Stomach (tissue), 9 donors: Measurements from ENCODE around the gene APH1B. TPM values are rescaled to one million over a fixed set of nuclear protein-coding genes. Genes with fewer than 3 reads are reported as not detected.

ENCODE experiments used
- DNase-seq, 2 donors: peaks; one replicate each; pipeline versions ENCODE4 v3.0.0 to v3.0.0-alpha.2; 2013 to 2019
- H3K27ac ChIP-seq, 5 donors: fragments of 200-600 bp in 4 of 5; sonication (generic) in 4 of 5; one replicate each; pipeline ENCODE4 v1.5.1; 2013 to 2019; ENCODE audit warnings: mild to moderate bottlenecking in 1 of 5, moderate library complexity in 1 of 5
- H3K27me3 ChIP-seq, 3 donors: fragments of 200-600 bp; sonication (generic); one replicate each; pipeline ENCODE4 v1.5.1; 2017 to 2019; ENCODE audit warnings: mixed run types in 1 of 3
- H3K36me3 ChIP-seq, 4 donors: fragments of 200-600 bp; sonication (generic); 1 replicate in 3 of 4; 2 replicates in 1 of 4; pipeline ENCODE4 v1.5.1; 2016 to 2019
- H3K4me1 ChIP-seq, 4 donors: fragments of 200-600 bp; sonication (generic); one replicate each; pipeline ENCODE4 v1.5.1; 2016 to 2019
- H3K4me3 ChIP-seq, 4 donors: fragments of 200-600 bp; sonication (generic) in 3 of 4; one replicate each; pipeline ENCODE4 v1.5.1; 2016 to 2019; ENCODE audit warnings: mild to moderate bottlenecking in 1 of 4
- H3K9me3 ChIP-seq, 4 donors: fragments of 200-600 bp; sonication (generic); one replicate each; pipeline ENCODE4 v1.5.1; 2016 to 2019
- CTCF ChIP-seq, 7 experiments: fragments of 450-650 bp in 4 of 7; fragments of 200-600 bp in 3 of 7; sonication (generic) in 3 of 7; IDR thresholded peaks; one replicate each; pipeline ENCODE4 v1.5.1; 2016 to 2019; ENCODE audit warnings: antibody characterized with exemption in 7 of 7, control low read depth in 2 of 7, mild to moderate bottlenecking in 1 of 7
- EP300 ChIP-seq: sonication (generic); formaldehyde crosslinking; IDR thresholded peaks from one replicate; pipeline ENCODE4 v1.6.1; 2017; ENCODE audit warnings: antibody characterized with exemption
- POLR2A ChIP-seq, 4 donors: fragments of 450-650 bp; IDR thresholded peaks; one replicate each; pipeline ENCODE4 v1.6.1; 2016; ENCODE audit warnings: antibody characterized with exemption in 4 of 4, control low read depth in 2 of 4, mild to moderate bottlenecking in 1 of 4, moderate library complexity in 1 of 4
- POLR2AphosphoS5 ChIP-seq, 3 donors: sonication (generic); formaldehyde crosslinking; IDR thresholded peaks; one replicate each; pipeline ENCODE4 v1.6.1; 2016; ENCODE audit warnings: antibody characterized with exemption in 3 of 3
- WGBS, 5 donors: extraction: QIAGEN DNeasy Blood & Tissue Kit in 3 of 5; methylation state at CpG; one replicate each; pipeline versions ENCODE4 v1.1.5 to v1.1.7; 2013 to 2018; 5-methylcytosine and 5-hydroxymethylcytosine counted together
- intact Hi-C: fragments of 100-400 bp; cut with DNase I; formaldehyde crosslinking; loops from one replicate; pipeline ENCODE4 v1.15.1; 2023; ENCODE audit warnings: low total_unique reads
- polyA plus RNA-seq, 3 donors: library from polyadenylated mRNA; stranded (reverse); fragments of 200-250 nt; gene quantifications; one replicate each; pipeline ENCODE4 v1.2.3, GENCODE V29; 2013
- total RNA-seq, 5 donors: library from RNA; depleted of rRNA; stranded (reverse); fragments of >200 nt; gene quantifications; one replicate each; pipeline versions ENCODE4 v1.1.0 to v1.2.3, GENCODE V29; 2014 to 2016
- donor health status: healthy with polysubstance abuse.
- donor health status: Bipolar disorder and iron deficiency.
- donor health status: healthy.

Gene APH1B
- total and polyA plus RNA-seq, 8 donors: 0.45 to 23.5 (median 3.3) TPM

- Histone ChIP-seq H3K27ac (no peak overlapping the region), H3K9me3 (no peaks in the 10 kb centered on the region), H3K27me3 (no peaks in the 10 kb centered on the region), H3K36me3 (peaks cover 11 to 67% (median 51%) of the 10 kb centered on the region in 4 donors), H3K4me1 (peaks cover 0 to 3% (median 0%) of the 10 kb centered on the region in 4 donors), H3K4me3 (no peak overlapping the region)
- TF ChIP-seq CTCF (IDR thresholded peaks at IDR 0.05): no peak
- no peak for TF ChIP-seq EP300
- TF ChIP-seq POLR2A (IDR thresholded peaks at IDR 0.05): no peak
- no peak for TF ChIP-seq POLR2AphosphoS5 (IDR thresholded peaks at IDR 0.05)
- WGBS, 5 donors: 33 to 69% (median 48%) methylated on average over 2 of the region's 2 CpGs
- intact Hi-C loops: no loop called here
- DNase-seq: no peak
These were observed 22.4 kb upstream of the APH1B start for GRCh38 chr15:63254991-63255390.

- TF ChIP-seq POLR2A (IDR thresholded peaks at IDR 0.05) (no peak), CTCF (IDR thresholded peaks at IDR 0.05) (no peak), POLR2AphosphoS5 (IDR thresholded peaks at IDR 0.05) (no peak), EP300 (no peak)
- H3K27me3 ChIP-seq: no peaks in the 10 kb centered on the region
- H3K4me3 ChIP-seq: no peak overlapping the region
- H3K36me3 ChIP-seq: peaks cover 15 to 67% (median 51%) of the 10 kb centered on the region in 4 donors
- no peak for DNase-seq
- intact Hi-C loops: no loop called here
- H3K4me1 ChIP-seq: peaks cover 0 to 3% (median 0%) of the 10 kb centered on the region in 4 donors
- no peaks in the 10 kb centered on the region for H3K9me3 ChIP-seq
- H3K27ac ChIP-seq: no peak overlapping the region
- WGBS, 5 donors: 76 to 100% (median 88%) methylated on average over 1 of the region's 1 CpG
These were observed 21.9 kb upstream of the APH1B start for GRCh38 chr15:63255489-63255990.

- intact Hi-C loops: no loop called here
- H3K27ac ChIP-seq: no peak overlapping the region
- peaks cover 0 to 3% (median 0%) of the 10 kb centered on the region in 4 donors for H3K4me1 ChIP-seq
- no peak overlapping the region for H3K4me3 ChIP-seq
- DNase-seq: peak in 1 of 2 donors; percentile 50
- 62 to 78% (median 70%) methylated on average over 5 of the region's 5 CpGs for WGBS, 5 donors
- H3K9me3 ChIP-seq: no peaks in the 10 kb centered on the region
- H3K27me3 ChIP-seq: no peaks in the 10 kb centered on the region
- H3K36me3 ChIP-seq: peaks cover 15 to 67% (median 46%) of the 10 kb centered on the region in 4 donors
- TF ChIP-seq CTCF (IDR thresholded peaks at IDR 0.05): no peak
- TF ChIP-seq POLR2A (IDR thresholded peaks at IDR 0.05): no peak
- TF ChIP-seq POLR2AphosphoS5 (IDR thresholded peaks at IDR 0.05): no peak
- TF ChIP-seq EP300: no peak
These were observed 20.8 kb upstream of the APH1B start for GRCh38 chr15:63256433-63257274.

GRCh38 chr15:63258658-63259057, 18.7 kb upstream of the APH1B start:
- Histone ChIP-seq H3K4me3 (no peak overlapping the region), H3K9me3 (no peaks in the 10 kb centered on the region), H3K27me3 (no peaks in the 10 kb centered on the region), H3K4me1 (peaks cover 0 to 3% (median 0%) of the 10 kb centered on the region in 4 donors), H3K36me3 (peaks cover 15 to 65% (median 55%) of the 10 kb centered on the region in 4 donors), H3K27ac (no peak overlapping the region)
- no peak for TF ChIP-seq CTCF (IDR thresholded peaks at IDR 0.05)
- no peak for TF ChIP-seq EP300
- no peak for TF ChIP-seq POLR2A (IDR thresholded peaks at IDR 0.05)
- no peak for TF ChIP-seq POLR2AphosphoS5 (IDR thresholded peaks at IDR 0.05)
- intact Hi-C loops: no loop called here
- no peak for DNase-seq
- WGBS, 5 donors: 87 to 97% (median 95%) methylated on average over 2 of the region's 2 CpGs
